HAP-1 (cell line): ENCODE measurements around the gene CASKIN1.
"Not testable (repeated sequence)": the region's sequence is repeated elsewhere in the genome, so short reads cannot be mapped to it uniquely, and the experiment has no call there.

Experiments used
- DNase-seq, 2 experiments: peaks; one replicate each; pipeline ENCODE4 v3.0.0-alpha.2; 2016 to 2020; ENCODE audit warnings: low spot score in 2 of 2
- H3K27me3 ChIP-seq: fragments of 250-450 bp; sonication (Bioruptor Pico); 2 replicates; pipeline ENCODE4 v1.5.1; 2020; ENCODE audit warnings: low read depth, mild to moderate bottlenecking, moderate library complexity
- H3K36me3 ChIP-seq: fragments of 250-450 bp; sonication (Bioruptor Pico); replicated peaks from 2 replicates; pipeline ENCODE4 v1.5.1; 2020; ENCODE audit warnings: mild to moderate bottlenecking
- H3K4me1 ChIP-seq: fragments of 250-450 bp; sonication (Bioruptor Pico); 2 replicates; pipeline ENCODE4 v1.5.1; 2020; ENCODE audit warnings: mild to moderate bottlenecking
- H3K4me3 ChIP-seq: fragments of 250-450 bp; sonication (Bioruptor Pico); 2 replicates; pipeline ENCODE4 v1.5.1; 2020; ENCODE audit warnings: mild to moderate bottlenecking, moderate library complexity
- H3K9me3 ChIP-seq: fragments of 250-450 bp; sonication (Bioruptor Pico); 2 replicates; pipeline ENCODE4 v1.5.1; 2020; ENCODE audit warnings: mild to moderate bottlenecking, moderate library complexity
- in situ Hi-C: fragments of 300-500 bp; cut with MboI; formaldehyde crosslinking; loops from 3 replicates; pipeline ENCODE4 v1.14.3; 2020; ENCODE audit warnings: low sequenced_read_pairs, inconsistent platforms, mixed read lengths

The CASKIN1 gene

DNA sequence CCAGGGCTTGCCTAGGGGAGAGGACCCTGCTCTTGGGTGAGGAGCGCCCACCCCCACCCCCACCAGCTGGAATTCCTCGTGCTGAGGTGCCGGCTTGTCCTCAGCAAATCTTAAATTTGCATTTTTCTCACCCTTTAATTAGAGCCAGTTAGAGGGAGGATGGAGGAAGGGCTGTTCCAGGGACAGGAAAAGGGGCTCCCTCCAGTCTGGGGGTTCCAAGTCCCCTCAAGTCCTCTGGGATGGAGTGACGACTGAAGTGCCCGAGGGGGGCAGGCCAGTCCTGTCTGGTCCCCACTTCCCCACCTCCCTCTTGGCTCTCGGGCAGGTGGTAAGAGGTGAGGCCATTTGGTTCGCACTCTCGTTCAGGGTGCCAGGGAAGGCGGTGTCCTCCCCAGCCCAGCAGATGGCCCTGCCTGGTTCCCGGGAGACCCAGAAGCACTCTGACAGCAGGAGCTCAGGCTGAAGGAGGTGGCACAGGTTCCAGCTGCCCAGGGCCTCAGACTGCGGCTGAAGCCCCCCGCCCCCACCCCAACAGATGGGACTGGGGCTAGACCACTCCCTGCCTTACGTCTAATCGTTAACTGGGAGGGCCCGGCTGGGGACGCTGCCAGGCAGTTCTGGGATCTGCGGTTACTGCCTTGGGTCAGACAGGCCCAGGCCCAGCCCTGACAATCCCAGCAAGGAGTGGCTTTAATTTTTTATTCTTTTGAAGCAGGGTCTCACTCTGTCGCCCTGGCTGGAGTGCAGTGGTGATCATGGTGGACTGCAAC lies 45.8 kb downstream of the CASKIN1 start:
- peak; percentile 68 to 81 for DNase-seq
- in situ Hi-C loops = no loop called here
- peaks cover 34% of the 10 kb centered on the region for H3K4me1 ChIP-seq

DNA sequence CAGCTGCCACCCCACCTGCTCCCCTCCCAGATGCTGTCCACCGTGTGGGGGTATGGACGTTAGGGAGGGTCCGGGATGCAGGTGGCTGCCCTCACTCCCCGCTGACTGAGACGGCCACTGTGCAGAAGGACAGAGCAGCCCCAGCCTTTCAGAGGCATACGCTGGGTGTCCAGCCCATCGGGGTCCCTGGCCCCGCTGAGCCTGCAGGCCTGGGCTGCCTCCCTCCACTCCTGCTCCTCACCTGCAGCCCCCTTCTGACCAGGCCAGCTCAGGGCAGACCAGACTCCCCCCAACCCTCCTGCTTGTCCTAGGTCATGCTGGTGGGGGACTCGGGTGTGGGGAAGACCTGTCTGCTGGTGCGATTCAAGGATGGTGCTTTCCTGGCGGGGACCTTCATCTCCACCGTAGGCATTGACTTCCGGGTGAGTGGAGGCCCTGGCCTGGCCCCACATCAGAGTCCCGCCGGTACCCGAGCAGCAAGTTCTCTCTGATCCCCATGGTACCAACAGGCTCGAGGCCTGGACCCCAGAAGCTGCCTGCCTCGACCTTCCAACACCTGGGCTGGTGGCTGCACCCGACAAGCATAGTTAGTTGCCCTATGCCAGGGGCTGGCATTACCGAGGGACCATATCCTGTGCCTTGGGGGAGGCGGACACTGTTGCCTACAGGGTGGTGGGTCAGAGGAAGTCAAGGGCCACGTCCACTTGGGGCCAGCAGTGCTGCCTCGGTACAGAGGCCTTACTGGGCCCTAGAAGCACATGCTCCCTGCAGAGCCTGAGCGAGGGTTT lies 46.6 kb downstream of the CASKIN1 start:
- H3K36me3 ChIP-seq = peaks cover 39% of the 10 kb centered on the region
- peak; percentile 60 to 70 for DNase-seq
- no peaks in the 10 kb centered on the region for H3K27me3 ChIP-seq
- in situ Hi-C loops = no loop called here
- H3K4me1 ChIP-seq = peaks cover 34% of the 10 kb centered on the region
- H3K9me3 ChIP-seq = no peaks in the 10 kb centered on the region
- H3K4me3 ChIP-seq = peak overlapping the region; percentile 27

More for the DNA sequence above, 45.8 kb downstream of the CASKIN1 start:
- Histone ChIP-seq H3K4me3 (peak overlapping the region; percentile 100), H3K36me3 (peaks cover 42% of the 10 kb centered on the region), H3K27me3 (no peaks in the 10 kb centered on the region), H3K9me3 (no peaks in the 10 kb centered on the region)

- H3K4me3 ChIP-seq = peak overlapping the region; percentile 27
- peak; percentile 30 to 59 for DNase-seq
- in situ Hi-C loops = no loop called here
Observed at GRCh38 chr16:2148714-2149629, 47.4 kb downstream of the CASKIN1 start.

GRCh38 chr16:2147981-2148671 lies 48.3 kb downstream of the CASKIN1 start, which contains the start of gene RAB26:
TSS of gene RAB26 (plus strand) at chr16:2148625. CDS start at chr16:2148784, 159 bp downstream.
- peaks cover 34% of the 10 kb centered on the region for H3K4me1 ChIP-seq
- peak within 1 kb of the TSS; percentile 27 for H3K4me3 ChIP-seq
- peaks cover 22% of the 10 kb centered on the region for H3K36me3 ChIP-seq
- no peaks in the 10 kb centered on the region for H3K27me3 ChIP-seq
- no peaks in the 10 kb centered on the region for H3K9me3 ChIP-seq
- peak; percentile 26 to 76 for DNase-seq
- in situ Hi-C loops = no loop called here

More at GRCh38 chr16:2148714-2149629, 47.4 kb downstream of the CASKIN1 start:
- H3K36me3 ChIP-seq = peaks cover 30% of the 10 kb centered on the region
- H3K9me3 ChIP-seq = no peaks in the 10 kb centered on the region
- H3K4me1 ChIP-seq = peaks cover 34% of the 10 kb centered on the region
- no peaks in the 10 kb centered on the region for H3K27me3 ChIP-seq

DNA sequence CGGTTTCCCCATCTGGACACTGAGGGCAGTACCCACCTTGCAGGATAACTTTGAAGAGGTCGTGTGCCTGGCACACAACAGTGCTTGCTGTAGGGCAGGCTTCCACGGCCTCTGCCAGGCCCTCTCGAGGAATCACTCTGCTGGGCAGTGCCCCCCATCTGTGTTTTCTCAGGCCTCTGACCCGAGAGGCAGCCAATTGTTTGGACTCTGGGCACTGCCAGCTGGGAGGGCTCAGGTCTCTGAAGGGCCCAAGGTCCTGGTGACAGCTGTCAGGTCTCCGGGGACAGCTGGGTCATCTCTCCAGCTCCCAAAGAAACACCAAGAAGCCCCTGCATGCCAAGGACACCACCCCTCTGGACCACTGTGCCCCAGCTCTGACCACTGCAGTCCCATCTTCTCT lies 49.0 kb downstream of the CASKIN1 start:
- Histone ChIP-seq H3K4me3 (no peak overlapping the region), H3K9me3 (no peaks in the 10 kb centered on the region), H3K4me1 (peaks cover 32% of the 10 kb centered on the region), H3K27me3 (no peaks in the 10 kb centered on the region), H3K36me3 (peaks cover 14% of the 10 kb centered on the region)
- in situ Hi-C loops = no loop called here
- DNase-seq = no peak

GRCh38 chr16:2145843-2146242 lies 50.6 kb downstream of the CASKIN1 start:
- no peaks in the 10 kb centered on the region for H3K9me3 ChIP-seq
- H3K4me3 ChIP-seq = no peak overlapping the region
- H3K36me3 ChIP-seq = no peaks in the 10 kb centered on the region; the same call in 1 of the 2 replicates
- DNase-seq = no peak
- H3K27me3 ChIP-seq = no peaks in the 10 kb centered on the region
- in situ Hi-C loops = no loop called here
- H3K4me1 ChIP-seq = peaks cover 16% of the 10 kb centered on the region

DNA sequence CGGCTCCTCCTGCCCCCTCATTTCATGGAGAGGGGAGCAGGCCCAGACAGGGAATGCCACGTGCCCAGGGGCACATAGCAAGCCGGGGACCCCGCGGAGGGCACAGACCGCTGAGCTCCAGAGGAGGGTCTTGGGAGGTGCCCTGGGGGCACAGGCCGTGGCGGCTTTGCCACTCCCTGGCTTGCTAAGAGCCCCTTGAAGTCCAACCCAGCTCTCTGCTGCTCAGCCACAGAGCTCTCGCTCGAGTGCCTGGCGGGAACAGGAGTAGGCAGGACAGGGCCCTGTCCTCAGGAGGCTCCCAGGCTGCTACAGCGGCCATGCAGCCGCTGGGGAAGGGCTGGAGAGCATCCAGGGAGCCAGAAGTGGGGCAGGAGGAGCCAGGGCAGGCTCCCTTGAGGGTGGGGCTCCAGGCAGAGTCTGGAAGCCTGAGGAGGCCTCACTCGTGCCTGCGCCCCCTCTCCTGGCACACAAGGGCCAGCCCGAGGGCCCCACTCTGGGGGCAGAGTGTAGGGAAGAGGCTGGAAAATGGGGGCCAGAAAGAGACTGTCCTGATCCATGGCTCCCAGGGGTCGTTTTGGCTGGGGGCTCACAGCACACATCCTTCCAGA lies 52.4 kb downstream of the CASKIN1 start:
- H3K9me3 ChIP-seq = no peaks in the 10 kb centered on the region
- in situ Hi-C loops = loop anchor here (5.0 kb wide), 1 partner anchor 122 kb away; no protein-coding TSS in a partner anchor
- H3K4me1 ChIP-seq = peaks cover 4% of the 10 kb centered on the region; the same call in 1 of the 2 replicates
- H3K27me3 ChIP-seq = no peaks in the 10 kb centered on the region
- no peaks in the 10 kb centered on the region for H3K36me3 ChIP-seq
- H3K4me3 ChIP-seq = no peak overlapping the region
- peak in 1 of 2 experiments; percentile 6 for DNase-seq

- Histone ChIP-seq H3K9me3 (no peaks in the 10 kb centered on the region), H3K4me1 (no peaks in the 10 kb centered on the region), H3K27me3 (no peaks in the 10 kb centered on the region), H3K4me3 (no peak overlapping the region), H3K36me3 (no peaks in the 10 kb centered on the region)
- peak in 1 of 2 experiments; percentile 10 for DNase-seq
- in situ Hi-C loops = loop anchor here (5.0 kb wide), 1 partner anchor 121 kb away; no protein-coding TSS in a partner anchor
Observed at GRCh38 chr16:2142942-2143877, 53.2 kb downstream of the CASKIN1 start.

DNA sequence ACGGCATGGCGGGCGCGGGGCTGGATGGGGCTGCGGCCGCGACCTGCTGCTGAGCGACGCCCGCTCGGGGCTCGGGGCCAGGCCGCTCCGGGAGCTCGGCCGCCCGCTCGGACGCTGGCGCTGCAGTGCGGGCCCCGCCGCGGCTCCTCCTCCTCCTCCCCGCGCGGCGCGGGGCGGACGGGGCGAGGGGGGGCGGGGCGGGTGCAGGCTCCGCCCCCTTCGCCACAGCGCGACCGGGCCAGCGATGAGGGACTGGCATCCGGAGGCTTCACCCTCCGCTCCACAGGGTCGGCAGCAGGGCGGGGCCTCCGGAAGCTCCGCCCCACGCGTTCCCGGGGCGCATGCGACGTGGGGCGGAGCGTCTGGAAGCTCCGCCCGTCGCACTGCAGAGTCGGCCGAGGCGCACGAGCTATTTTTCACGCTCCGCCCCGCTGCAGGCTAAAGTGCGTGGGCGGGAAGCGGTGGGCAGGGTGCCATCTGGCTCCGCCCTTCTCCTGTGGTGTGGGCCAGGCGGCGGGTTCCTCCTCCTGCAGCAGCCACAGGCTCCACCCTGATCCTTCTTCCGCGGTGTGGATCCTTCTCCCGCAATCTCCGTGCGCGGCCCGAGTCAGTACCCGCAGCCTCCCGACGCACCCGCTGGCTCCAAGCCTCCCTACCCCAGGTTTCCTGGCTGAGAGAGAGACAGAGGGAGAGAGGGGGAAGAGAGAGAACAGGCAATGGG lies 60.5 kb downstream of the CASKIN1 start, which contains the start of gene PKD1:
Gene PKD1, minus strand, starts transcription at position 129 of the 721 bp plus-strand sequence. CDS start 209 bp downstream, outside the sequence.
- H3K4me3 ChIP-seq = peak within 1 kb of the TSS; percentile 43
- H3K36me3 ChIP-seq, H3K27me3 ChIP-seq, H3K9me3 ChIP-seq, H3K4me1 ChIP-seq, in situ Hi-C loops: not testable (repeated sequence)
- peak; percentile 65 to 98 for DNase-seq

DNA sequence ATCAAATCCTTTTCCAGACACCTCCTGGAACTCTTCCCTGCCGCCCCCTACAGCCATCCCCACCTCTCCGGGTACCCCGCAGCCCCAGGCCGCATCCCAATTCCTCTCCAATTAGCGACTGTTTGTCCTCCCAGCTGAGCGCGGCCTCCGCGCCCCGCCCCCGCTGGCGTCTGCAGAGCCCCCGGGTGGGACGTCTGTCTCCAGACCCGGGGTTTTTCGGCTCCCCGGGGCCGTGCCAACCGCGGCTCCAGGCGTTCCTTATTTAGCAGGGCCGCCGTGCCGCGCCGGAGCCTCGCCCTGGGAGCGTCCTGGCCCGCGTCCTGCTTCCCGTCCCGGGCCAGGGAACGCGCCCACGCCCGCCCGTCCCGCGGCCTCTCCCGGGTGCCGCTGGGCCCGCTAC lies 61.3 kb downstream of the CASKIN1 start:
- H3K27me3 ChIP-seq, DNase-seq, H3K9me3 ChIP-seq, in situ Hi-C loops, H3K4me1 ChIP-seq, H3K36me3 ChIP-seq: not testable (repeated sequence)
- H3K4me3 ChIP-seq = peak overlapping the region; percentile 43

- in situ Hi-C loops, DNase-seq, H3K4me3 ChIP-seq, H3K36me3 ChIP-seq, H3K4me1 ChIP-seq, H3K9me3 ChIP-seq, H3K27me3 ChIP-seq: not testable (repeated sequence)
Observed at GRCh38 chr16:2133797-2134196, 62.6 kb downstream of the CASKIN1 start.
